Glutamatergic neuron (in vitro differentiated cells): ENCODE results near the gene CLEC16A. TPM values are rescaled to one million over a fixed set of nuclear protein-coding genes. Genes with fewer than 3 reads are reported as not detected.

Experiments
- DNase-seq: peaks from one replicate; pipeline ENCODE4 v3.0.0; 2022
- H3K27ac Mint-ChIP-seq: one replicate; pipeline ENCODE4 v1.8.0; 2020; ENCODE audit warnings: mild to moderate bottlenecking, mixed read lengths, inconsistent platforms; ENCODE audit not compliant: unreplicated experiment
- H3K27me3 Mint-ChIP-seq: one replicate; pipeline ENCODE4 v1.8.0; 2020; ENCODE audit warnings: mild to moderate bottlenecking, moderate library complexity, mixed read lengths, inconsistent platforms; ENCODE audit not compliant: unreplicated experiment
- H3K36me3 Mint-ChIP-seq: one replicate; pipeline ENCODE4 v1.8.0; 2020; ENCODE audit warnings: mild to moderate bottlenecking, mixed read lengths, inconsistent platforms; ENCODE audit not compliant: unreplicated experiment
- H3K4me1 Mint-ChIP-seq: one replicate; pipeline ENCODE4 v1.8.0; 2020; ENCODE audit warnings: mild to moderate bottlenecking, low read depth, mixed read lengths, inconsistent platforms; ENCODE audit not compliant: unreplicated experiment
- H3K4me3 Mint-ChIP-seq: one replicate; pipeline ENCODE4 v1.8.0; 2020; ENCODE audit warnings: mild to moderate bottlenecking, mixed read lengths, inconsistent platforms; ENCODE audit not compliant: unreplicated experiment
- H3K9me3 Mint-ChIP-seq: one replicate; pipeline ENCODE4 v1.8.0; 2020; ENCODE audit warnings: mild to moderate bottlenecking, moderate library complexity, mixed read lengths, inconsistent platforms; ENCODE audit not compliant: unreplicated experiment
- CTCF ChIP-seq: fragments of 200-600 bp; sonication (generic); IDR thresholded peaks from one replicate; pipeline ENCODE4 v1.5.0; 2021; ENCODE audit not compliant: partially characterized antibody, unreplicated experiment
- total RNA-seq: library from RNA; stranded (reverse); fragmentation: NEBNext Ultra II Directional; extraction: Animal tissue kit (Norgen Biotek cat#: 25700); gene quantifications from one replicate; pipeline ENCODE4 v1.2.1, GENCODE V29; 2021; ENCODE audit not compliant: unreplicated experiment

Gene CLEC16A
- total RNA-seq, 1 donor from 2014 or later, result 43.0 TPM

GRCh38 chr16:11061629-11062270 lies 117.4 kb downstream of the CLEC16A start:
- peaks cover 26% of the 10 kb centered on the region for H3K4me1 Mint-ChIP-seq
- H3K27ac Mint-ChIP-seq, result no peak overlapping the region
- H3K4me3 Mint-ChIP-seq, result no peak overlapping the region
- peaks cover 2% of the 10 kb centered on the region for H3K9me3 Mint-ChIP-seq
- no peak for DNase-seq
- H3K36me3 Mint-ChIP-seq, result peaks cover 3% of the 10 kb centered on the region
- H3K27me3 Mint-ChIP-seq, result peaks cover 5% of the 10 kb centered on the region
- no peak for TF ChIP-seq CTCF

DNA sequence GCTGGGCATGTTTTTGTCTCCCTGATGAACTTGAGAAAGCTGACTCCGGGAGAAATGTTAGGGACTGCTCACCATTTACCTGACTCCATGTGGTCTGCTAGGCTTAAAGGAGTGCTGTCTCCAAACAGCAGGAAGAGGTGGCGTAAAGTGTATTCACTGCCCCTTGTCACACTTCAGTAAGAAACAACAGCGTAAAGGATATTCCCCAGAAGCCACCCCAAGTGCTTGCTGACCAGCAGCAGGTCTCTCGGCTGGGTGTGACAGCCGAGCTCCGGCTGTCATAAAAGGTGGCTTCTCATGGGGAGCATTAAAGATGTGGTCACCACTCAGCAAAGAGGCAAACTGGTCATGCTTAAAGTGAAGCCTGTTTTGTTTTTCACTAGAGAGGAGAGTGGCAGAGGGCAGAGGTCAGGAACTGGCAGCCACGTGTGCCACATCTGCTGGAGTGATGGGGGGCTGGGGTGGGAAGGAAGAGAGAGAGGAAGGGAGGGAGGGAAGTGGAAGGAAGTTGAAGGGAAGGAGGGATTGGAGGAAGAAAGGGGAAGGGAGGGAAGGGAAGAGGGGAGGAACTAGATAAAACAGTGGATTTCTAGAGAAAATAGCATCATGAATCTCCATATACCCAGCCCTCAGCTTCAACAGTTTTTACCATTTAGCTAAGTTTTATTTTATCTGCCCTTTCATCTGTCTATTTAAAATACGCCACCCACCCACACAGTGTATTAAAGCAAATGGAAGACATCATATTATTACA lies 119.3 kb downstream of the CLEC16A start:
- no peak for DNase-seq
- peaks cover 5% of the 10 kb centered on the region for H3K36me3 Mint-ChIP-seq
- H3K9me3 Mint-ChIP-seq, result peaks cover 3% of the 10 kb centered on the region
- H3K27me3 Mint-ChIP-seq, result peaks cover 6% of the 10 kb centered on the region
- H3K4me1 Mint-ChIP-seq, result peaks cover 15% of the 10 kb centered on the region
- no peak overlapping the region for H3K4me3 Mint-ChIP-seq
- TF ChIP-seq CTCF, result no peak
- H3K27ac Mint-ChIP-seq, result peak overlapping the region; percentile 77

- H3K27ac Mint-ChIP-seq, result no peak overlapping the region
- peaks cover 6% of the 10 kb centered on the region for H3K27me3 Mint-ChIP-seq
- no peak for DNase-seq
- H3K9me3 Mint-ChIP-seq, result peaks cover 3% of the 10 kb centered on the region
- H3K4me3 Mint-ChIP-seq, result no peak overlapping the region
- peaks cover 5% of the 10 kb centered on the region for H3K36me3 Mint-ChIP-seq
- H3K4me1 Mint-ChIP-seq, result peaks cover 15% of the 10 kb centered on the region
- no peak for TF ChIP-seq CTCF
These were observed 119.8 kb downstream of the CLEC16A start for GRCh38 chr16:11064202-11064540.

DNA sequence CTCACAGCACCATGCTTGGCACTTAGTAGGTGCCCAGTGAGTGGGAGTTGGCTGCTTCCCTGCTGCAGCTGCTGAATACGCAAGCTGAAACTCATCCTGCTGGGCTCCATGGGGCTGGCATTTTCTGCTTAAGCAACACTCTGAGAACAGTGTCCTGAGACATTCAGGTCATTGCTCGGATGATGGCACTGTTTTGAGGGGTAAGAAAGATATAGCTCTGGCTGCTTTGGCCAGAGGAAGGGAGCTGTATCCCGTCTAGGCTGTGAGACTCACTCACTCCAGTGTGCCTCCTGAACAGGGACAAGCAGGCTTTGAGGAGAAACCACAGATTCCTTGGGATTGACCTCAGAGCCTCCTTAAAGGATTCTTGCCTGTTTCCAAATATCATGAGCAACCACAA lies 120.5 kb downstream of the CLEC16A start:
- no peak for DNase-seq
- H3K9me3 Mint-ChIP-seq, result peaks cover 3% of the 10 kb centered on the region
- H3K27me3 Mint-ChIP-seq, result peaks cover 6% of the 10 kb centered on the region
- TF ChIP-seq CTCF, result no peak
- peaks cover 15% of the 10 kb centered on the region for H3K4me1 Mint-ChIP-seq
- H3K4me3 Mint-ChIP-seq, result no peak overlapping the region
- no peak overlapping the region for H3K27ac Mint-ChIP-seq
- H3K36me3 Mint-ChIP-seq, result peaks cover 5% of the 10 kb centered on the region

GRCh38 chr16:11066261-11066870 lies 122.0 kb downstream of the CLEC16A start:
- Mint-ChIP-seq H3K4me1 (peaks cover 15% of the 10 kb centered on the region), H3K9me3 (peaks cover 3% of the 10 kb centered on the region), H3K36me3 (peaks cover 5% of the 10 kb centered on the region), H3K27me3 (peaks cover 4% of the 10 kb centered on the region), H3K27ac (no peak overlapping the region), H3K4me3 (no peak overlapping the region)
- TF ChIP-seq CTCF, result no peak
- no peak for DNase-seq
